D341Med (cell line): ENCODE measurements around the gene IFIT3.
"Not testable (repeated sequence)": the region's sequence is repeated elsewhere in the genome, so short reads cannot be mapped to it uniquely, and the experiment has no call there.

Experiments used
- DNase-seq: peaks from one replicate; pipeline ENCODE4 v3.0.0; 2012; ENCODE audit warnings: low spot score

The IFIT3 gene

GRCh38 chr10:89336241-89336640 is 8.4 kb downstream of the IFIT3 start:
- DNase-seq: no peak

DNA sequence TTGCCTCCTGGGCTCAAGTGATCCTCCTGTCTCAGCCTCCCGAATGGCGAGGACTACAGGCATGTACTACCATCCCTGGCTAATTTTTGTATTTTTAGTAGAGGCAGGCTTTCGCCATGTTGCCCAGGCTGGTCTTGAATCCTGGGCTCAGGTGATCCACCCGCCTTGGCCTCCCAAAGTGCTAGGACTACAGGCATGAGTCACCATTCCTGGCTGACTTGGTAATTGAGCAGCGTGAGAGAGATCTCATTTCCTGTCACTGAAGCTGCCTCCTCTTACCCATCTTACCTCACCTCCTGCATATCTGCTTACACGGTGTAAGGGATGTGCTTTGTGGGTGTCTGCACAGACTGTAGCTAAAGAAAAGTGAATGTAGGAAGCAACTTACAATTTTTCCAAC is 9.7 kb downstream of the IFIT3 start:
- no peak for DNase-seq

DNA sequence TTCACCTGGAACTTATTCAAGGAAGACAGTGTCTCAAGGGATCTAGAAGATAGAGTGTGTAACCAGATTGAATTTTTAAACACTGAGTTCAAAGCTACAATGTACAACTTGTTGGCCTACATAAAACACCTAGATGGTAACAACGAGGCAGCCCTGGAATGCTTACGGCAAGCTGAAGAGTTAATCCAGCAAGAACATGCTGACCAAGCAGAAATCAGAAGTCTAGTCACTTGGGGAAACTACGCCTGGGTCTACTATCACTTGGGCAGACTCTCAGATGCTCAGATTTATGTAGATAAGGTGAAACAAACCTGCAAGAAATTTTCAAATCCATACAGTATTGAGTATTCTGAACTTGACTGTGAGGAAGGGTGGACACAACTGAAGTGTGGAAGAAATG is 10.9 kb downstream of the IFIT3 start:
- no peak for DNase-seq

DNA sequence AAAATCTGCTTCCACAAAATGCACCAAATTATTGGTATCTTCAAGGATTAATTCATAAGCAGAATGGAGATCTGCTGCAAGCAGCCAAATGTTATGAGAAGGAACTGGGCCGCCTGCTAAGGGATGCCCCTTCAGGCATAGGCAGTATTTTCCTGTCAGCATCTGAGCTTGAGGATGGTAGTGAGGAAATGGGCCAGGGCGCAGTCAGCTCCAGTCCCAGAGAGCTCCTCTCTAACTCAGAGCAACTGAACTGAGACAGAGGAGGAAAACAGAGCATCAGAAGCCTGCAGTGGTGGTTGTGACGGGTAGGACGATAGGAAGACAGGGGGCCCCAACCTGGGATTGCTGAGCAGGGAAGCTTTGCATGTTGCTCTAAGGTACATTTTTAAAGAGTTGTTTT is 12.1 kb downstream of the IFIT3 start:
- DNase-seq: no peak

DNA sequence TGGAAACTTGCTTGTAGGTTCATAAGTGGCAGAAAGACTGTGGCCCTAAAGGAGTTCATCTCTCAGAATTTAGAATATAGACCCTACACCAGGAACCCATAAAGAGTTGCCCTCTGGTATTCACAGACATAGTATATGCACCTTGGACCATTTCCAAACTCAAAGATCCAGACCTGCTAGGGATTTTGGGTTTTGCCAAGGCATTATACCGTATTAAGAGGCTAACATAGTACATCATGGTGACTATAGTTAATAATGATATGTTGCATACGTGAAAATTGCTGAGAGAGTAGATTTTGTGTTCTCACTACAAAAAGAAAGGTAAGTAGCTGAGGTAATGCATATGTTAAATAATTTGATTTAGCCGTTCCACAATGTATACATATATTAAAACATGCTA is 13.9 kb downstream of the IFIT3 start:
- no peak for DNase-seq

GRCh38 chr10:89342206-89342958 is 14.6 kb downstream of the IFIT3 start:
- DNase-seq: no peak

DNA sequence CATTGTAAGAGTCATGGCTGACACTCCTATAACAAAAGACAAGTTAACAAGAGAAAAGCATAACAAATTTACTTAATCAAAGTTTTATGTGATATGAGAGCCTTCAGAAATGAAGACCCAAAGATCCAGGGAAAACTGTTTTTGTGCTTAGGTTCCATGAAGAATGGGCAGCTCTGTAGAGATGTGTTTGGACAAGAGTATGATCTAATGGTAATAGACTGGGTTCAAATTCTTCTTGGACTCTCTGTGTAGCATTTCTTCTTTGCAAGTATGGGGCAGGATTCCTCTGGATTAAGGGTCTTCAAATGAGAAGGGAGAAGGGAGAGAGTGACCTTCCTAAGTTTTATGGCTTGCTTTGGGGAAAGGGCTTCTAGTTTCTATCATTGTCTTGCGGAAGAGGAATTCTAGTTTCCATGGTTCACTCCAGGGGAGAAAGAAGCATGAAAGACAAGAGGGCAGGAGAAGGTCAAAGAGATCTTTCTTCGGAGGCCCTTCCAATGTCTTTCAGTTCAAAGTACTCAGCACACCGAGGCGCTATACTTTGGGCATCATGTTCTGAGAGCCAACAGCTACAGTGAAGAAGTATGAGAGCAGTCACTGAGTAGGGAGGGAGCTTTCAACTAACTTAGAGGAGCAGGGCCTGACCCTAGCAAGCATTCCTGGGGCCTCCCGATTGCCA is 15.4 kb downstream of the IFIT3 start:
- no peak for DNase-seq

GRCh38 chr10:89344156-89344555 is 16.4 kb downstream of the IFIT3 start:
- no peak for DNase-seq

DNA sequence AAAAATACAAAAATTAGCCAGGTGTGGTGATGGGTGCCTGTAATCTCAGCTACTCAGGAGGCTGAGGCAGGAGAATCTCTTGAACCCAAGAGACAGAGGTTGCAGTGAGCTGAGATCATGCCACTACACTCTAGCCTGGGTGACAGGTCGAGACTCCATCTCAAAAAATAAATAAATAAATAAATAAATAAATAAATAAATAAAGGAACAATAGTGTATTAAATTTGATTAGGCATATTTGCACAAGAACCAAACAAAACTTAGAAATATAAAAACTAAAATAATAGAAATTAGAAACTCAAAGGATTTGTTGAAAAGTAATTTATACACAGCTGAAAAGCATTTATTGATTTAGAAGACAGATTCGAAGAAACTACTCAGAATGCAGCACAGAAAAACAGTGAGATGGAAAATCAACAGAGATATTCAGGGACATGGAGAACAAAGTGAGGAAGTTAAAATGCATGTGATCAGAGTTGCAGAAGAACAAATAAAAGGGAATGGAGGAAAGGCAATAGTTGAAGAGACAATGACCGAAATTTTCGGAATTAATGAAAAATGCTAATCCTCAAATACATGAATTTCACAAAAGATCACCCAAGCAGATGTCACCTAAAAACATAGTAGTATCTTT is 17.7 kb downstream of the IFIT3 start:
- DNase-seq: no peak

- DNase-seq: no peak
Observed at GRCh38 chr10:89346405-89347254, 18.8 kb downstream of the IFIT3 start.

- DNase-seq: no peak
Observed at GRCh38 chr10:89347701-89348457, 20.1 kb downstream of the IFIT3 start.

GRCh38 chr10:89348481-89348880 is 20.7 kb downstream of the IFIT3 start:
- no peak for DNase-seq

- DNase-seq: no peak
Observed at GRCh38 chr10:89348975-89349374, 21.2 kb downstream of the IFIT3 start.

DNA sequence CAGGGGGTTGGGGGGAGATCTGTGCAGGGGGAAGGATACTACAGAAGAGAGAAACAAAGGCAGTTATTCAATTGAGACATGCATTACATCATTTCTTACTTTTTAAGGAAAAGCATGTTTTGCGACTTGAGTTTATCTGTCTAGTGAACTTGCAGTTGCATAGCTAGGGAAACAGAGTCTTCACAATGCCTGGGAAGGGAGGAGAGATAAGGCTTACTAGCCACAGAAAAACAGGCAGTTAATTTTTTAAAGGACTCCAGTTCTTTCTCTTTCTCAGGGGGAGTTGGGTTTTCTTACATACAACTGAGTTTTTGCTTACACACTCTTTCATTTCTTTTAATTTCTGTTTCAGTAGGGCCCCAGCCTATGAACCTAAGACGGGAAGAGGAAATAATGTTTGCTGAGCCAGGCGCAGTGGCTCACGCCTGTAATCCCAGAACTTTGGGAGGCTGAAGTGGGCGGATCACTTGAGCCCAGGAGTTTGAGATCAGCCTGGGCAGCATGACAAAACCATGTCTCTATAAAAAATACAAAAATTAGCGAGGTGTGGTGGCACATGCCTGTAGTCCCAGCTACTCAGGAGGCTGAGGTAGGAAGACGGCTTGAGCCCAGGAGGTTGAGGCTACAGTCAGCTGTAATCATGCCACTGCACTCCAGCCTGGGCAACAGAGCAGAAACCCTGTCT is 23.0 kb downstream of the IFIT3 start:
- DNase-seq: not testable (repeated sequence)

GRCh38 chr10:89351412-89351779 is 23.6 kb downstream of the IFIT3 start:
- DNase-seq: no peak

DNA sequence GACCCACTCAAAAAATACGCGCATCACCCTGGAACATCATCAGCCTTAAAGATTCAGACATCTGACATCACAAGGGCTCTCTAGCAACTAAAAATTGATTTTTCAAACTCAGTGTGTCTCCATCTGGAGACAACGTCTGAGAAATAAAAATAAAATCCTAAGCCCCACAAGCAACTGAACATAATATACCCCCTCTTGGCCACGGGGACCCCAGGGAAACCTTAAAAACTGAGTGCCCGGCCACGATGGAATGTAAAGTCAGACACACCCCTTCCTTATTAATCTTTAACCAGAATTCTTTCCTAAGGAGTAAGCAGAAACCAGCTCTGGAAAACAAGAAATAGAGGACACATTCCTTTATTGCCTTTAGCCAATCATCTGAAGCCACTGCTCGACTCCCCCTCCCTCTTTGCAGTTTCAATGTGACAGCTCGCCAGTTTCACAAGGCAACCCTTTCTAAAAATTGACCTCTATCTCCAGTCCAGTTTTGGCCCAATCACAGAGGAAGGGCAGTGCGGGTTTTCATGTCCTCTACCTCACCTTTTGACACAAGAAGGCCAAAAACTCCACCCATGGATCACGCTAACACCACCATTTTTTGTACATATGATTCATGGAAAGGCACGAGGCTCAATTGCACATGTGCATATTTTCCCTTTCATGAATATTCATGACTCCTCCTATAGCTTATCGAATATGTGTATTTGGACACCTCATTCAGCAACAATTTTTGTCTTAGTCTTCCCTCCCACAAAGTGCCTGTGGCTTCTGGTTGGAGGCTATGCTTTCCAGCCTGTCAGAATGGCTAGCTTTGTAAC is 24.2 kb downstream of the IFIT3 start:
- no peak for DNase-seq

GRCh38 chr10:89352802-89353201 is 25.0 kb downstream of the IFIT3 start:
- no peak for DNase-seq

GRCh38 chr10:89355394-89355931 is 27.7 kb downstream of the IFIT3 start:
- DNase-seq: no peak

GRCh38 chr10:89357096-89357495 is 29.3 kb downstream of the IFIT3 start:
- DNase-seq: no peak

GRCh38 chr10:89357975-89358374 is 30.2 kb downstream of the IFIT3 start:
- DNase-seq: no peak
